GM19023 (cell line): ENCODE data around the gene TNFSF4.
"Not testable (repeated sequence)": the region's sequence is repeated elsewhere in the genome, so short reads cannot be mapped to it uniquely, and the experiment has no call there.

ENCODE experiments used
- ATAC-seq: cut with Tn5 transposase; IDR thresholded peaks from one replicate; pipeline ENCODE4 v1.9.1; 2021; ENCODE audit warnings: mild to moderate bottlenecking, moderate library complexity; ENCODE audit not compliant: unreplicated experiment

The TNFSF4 gene

DNA sequence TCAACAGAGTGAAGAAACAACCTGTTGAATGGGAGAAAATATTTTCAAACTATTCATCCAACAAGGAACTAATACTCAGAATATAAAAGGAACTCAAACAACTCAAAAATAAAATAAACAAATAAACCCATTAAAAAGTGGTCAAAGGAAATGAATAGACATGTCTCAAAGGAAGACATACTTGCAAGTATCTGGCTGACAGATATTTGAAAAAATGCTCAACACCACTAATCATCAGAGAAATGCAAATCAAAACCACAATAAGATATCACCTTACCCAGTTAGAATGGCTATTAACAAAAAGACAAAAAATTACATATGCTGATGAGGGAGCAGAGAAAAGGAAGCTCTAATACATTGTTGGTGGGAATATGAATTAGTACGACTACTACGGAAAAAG lies 38.2 kb downstream of the TNFSF4 start:
- ATAC-seq: no peak

GRCh38 chr1:173164686-173165085 lies 42.4 kb downstream of the TNFSF4 start:
- ATAC-seq: no peak

- no peak for ATAC-seq
These were observed 43.0 kb downstream of the TNFSF4 start for GRCh38 chr1:173164178-173164577.

DNA sequence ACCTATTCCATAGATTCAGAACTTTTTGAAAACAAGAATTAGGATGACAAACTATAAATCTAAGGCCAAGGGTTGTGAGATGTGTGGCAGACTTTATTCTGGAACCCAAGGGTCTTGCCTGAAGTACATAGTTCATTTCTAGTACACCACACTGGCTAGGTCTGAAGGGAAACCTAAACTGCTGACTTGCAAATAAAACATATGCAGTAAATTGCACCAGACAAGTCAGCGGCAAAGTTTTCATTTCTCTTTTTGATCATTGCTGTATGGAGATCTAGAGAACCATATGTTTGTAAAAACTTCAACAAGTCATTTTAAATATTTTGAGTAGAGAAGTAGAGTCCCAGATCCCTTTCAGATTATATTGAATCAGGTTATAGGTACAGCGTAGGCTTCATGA lies 43.9 kb downstream of the TNFSF4 start:
- no peak for ATAC-seq

- ATAC-seq: no peak
These were observed 44.5 kb downstream of the TNFSF4 start for GRCh38 chr1:173162601-173163000.

GRCh38 chr1:173161510-173162221 lies 45.5 kb downstream of the TNFSF4 start:
- no peak for ATAC-seq

DNA sequence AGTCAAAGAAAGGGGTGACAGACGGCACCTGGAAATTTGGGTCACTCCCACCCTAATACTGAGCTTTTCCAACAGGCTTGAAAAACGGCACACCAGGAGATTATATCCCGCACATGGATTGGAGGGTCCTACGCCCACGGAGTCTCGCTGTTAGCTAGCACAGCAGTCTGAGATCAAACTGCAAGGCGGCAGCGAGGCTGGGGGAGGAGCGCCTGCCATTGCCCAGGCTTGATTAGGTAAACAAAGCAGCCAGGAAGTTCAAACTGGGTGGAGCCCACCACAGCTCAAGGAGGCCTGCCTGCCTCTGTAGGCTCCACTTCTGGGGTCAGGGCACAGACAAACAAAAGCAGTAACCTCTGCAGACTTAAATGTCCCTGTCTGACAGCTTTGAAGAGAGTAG lies 53.2 kb downstream of the TNFSF4 start:
- not testable (repeated sequence) for ATAC-seq

DNA sequence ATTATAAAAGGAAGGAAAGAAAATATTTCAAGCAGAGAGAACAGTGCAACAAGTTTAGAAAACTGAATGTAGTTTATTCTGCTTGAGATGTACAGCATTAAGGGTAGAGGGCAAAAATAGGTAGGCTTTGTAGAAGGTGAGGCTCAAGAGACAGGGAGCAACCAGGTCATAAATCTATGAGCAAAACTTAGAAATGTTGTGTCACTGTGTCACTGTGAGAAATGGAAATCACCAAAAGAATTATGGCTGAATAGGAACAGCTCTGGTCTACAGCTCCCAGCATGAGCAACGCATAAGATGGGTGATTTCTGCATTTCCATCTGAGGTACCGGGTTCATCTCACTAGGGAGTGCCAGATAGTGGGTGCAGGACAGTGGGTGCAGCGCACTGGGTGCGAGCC lies 53.6 kb downstream of the TNFSF4 start:
- no peak for ATAC-seq

DNA sequence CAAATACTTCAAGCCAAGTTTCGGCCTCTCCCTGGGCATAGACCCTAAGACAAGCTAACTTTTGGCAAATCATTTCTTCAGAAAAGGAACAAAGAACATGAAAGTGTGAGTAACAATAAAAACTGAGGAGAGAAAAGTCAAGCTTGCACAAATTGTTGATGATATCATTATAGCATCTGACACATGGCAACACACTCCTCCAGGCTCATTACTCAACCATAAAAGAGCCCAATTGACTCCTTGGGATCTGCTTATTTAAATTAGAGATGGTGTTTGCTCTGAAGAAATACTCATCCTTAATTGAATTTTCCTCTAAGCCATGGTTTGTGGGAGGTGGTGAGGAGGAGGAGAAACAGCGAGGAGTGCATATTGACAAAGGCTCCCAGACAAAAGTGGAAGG lies 54.5 kb downstream of the TNFSF4 start:
- ATAC-seq: no peak

DNA sequence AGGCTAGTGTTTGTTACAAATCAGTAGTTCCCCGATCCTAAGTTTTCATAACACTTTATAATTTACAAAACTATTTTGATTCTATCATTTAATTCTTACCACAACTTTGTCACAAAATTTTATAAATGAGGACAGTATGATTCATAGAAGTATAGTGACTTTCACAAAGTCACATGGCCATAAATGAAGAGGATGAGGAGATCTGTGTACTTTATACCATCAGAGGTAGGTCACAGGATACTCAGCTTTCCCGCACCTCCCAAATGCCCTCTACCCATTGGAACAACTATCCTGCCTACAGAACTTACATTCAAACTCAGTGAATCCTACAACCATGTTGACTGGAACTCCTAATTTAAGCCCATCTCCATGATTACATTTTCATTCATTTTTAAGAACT lies 56.3 kb downstream of the TNFSF4 start:
- no peak for ATAC-seq

DNA sequence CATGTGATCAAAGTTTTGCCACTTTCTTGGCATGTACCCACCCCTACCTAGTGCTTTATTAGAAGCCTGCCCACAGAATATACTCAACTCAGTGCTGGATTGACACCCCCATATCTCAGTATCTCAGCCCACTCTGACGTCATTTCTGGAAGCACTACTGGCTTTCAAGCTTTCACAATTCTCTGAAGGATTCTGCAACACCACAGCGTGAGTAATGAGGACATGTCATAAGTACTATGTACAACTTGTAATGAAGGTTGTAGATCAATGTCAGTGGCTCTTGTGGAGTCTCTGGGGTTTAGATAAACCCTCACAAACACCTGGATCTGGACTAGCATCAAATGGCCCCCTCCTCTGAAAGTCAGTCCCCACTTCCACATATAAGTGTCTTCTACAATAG lies 57.2 kb downstream of the TNFSF4 start:
- ATAC-seq: no peak

DNA sequence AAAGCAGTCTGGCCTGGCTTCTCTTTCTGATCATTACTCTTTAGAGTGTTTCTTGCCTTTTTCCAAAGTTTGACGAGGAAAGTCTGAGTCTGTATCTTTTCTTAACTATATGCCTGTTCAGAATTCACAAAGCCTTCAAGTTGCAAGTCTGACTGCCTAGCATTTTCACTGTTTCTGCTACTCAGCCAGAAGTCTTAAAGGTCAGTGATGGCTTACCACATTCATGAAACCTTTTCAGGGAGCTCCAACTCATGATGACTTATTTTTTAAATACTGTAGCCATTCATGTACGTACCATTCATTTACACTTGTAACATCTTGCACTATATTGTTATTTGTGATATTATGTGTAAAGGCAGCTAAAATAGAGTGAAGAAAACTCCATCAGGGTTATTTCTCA lies 58.2 kb downstream of the TNFSF4 start:
- ATAC-seq: no peak

GRCh38 chr1:173148545-173148944 lies 58.6 kb downstream of the TNFSF4 start:
- no peak for ATAC-seq

DNA sequence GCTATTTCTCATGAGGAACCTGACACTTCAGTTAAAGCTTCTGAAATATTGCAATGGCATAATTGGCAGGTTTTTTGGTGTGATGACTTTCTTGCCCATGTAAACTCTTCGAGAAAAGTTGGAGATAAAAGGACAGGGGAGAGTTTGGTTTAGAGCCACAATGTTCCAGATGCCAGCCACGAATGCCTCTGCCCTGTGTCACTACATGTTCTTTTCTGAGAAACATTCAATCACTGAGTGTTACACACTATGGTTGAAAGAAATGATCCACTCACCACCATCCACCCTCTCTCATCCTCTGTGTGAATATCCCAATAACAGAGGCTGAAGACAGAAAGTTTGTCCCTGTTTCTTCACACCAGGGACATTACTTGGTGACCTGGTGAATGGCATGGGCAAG lies 66.4 kb downstream of the TNFSF4 start:
- no peak for ATAC-seq

DNA sequence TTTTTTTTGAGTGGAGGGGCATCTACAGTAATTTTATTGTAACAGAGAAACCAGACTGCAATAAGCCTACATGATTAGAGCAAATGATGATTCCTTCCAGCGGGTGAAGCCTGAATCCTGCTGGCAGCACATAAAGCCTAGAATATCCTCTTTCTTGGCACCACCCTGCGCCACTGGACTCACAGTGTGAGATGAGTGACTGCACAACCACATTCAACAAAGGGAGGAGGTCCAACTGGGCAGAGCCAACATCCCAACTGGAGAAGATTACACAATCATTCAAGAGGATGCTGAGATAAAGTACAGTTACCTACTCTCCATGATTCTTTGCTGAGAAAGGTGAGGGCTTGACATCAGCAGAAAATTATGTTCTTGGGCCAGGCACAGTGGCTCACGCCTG lies 67.4 kb downstream of the TNFSF4 start:
- ATAC-seq: no peak

GRCh38 chr1:173137107-173137706 lies 69.9 kb downstream of the TNFSF4 start:
- no peak for ATAC-seq

- no peak for ATAC-seq
These were observed 72.3 kb downstream of the TNFSF4 start for GRCh38 chr1:173134800-173135199.

- ATAC-seq: no peak
These were observed 73.1 kb downstream of the TNFSF4 start for GRCh38 chr1:173134029-173134428.
